Left renal cortex interstitium (tissue), 4 donors: ENCODE measurements around the gene MINPP1. TPM values are rescaled to one million over a fixed set of nuclear protein-coding genes. Genes with fewer than 3 reads are reported as not detected.

Experiments
- DNase-seq, 4 donors: peaks; one replicate each; pipeline ENCODE4 v3.0.0-alpha.2; 2013; ENCODE audit warnings: low read depth in 4 of 4, low spot score in 2 of 4, missing footprints in 1 of 4
- polyA plus RNA-seq, 4 donors: library from polyadenylated mRNA; unstranded; fragments of 120-200 nt; gene quantifications; one replicate each; pipeline ENCODE4 v1.2.1, GENCODE V29; 2013; ENCODE audit not compliant: insufficient read length in 4 of 4

Gene MINPP1
- polyA plus RNA-seq, 4 donors, result 35.1 to 42.9 (median 38.6) TPM

DNA sequence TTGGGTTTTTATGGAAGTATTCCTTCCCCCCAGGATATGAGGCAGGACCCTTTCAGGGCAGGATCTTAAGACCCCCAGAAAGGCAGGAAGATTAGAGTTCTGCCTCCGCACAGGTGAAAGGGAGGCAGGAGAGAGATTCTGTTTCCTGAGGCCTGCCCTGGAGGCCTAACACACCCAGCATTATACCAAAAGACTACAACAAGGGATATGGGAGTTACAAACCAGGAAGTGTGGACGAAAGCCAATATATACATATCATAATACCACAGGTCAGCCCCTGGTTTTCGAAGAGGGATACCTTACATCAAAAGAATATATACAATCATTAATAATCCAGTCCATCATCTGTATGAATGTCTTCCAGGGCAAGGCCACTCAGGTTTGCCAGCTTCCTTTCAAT is 14.2 kb downstream of the MINPP1 start:
- DNase-seq, result no peak

DNA sequence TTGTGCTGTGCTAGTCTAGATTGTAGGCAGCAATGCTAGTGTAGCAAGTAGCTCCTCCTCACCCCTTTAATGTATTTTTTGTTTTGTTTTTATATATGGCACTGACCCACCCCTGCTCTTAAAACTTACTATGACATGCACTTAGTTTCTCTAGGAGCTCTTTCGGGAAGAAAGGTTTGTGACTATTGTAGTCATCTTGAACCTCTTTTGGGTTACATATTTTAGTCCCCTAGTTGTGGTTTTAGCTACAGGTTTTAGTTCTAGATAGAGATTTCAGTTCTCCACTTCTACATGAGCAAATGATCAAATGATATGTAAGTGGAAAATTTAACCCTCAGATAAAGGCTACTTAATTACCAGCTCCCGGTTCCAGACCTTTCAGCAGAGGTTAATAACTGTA is 14.9 kb downstream of the MINPP1 start:
- DNase-seq, result no peak

DNA sequence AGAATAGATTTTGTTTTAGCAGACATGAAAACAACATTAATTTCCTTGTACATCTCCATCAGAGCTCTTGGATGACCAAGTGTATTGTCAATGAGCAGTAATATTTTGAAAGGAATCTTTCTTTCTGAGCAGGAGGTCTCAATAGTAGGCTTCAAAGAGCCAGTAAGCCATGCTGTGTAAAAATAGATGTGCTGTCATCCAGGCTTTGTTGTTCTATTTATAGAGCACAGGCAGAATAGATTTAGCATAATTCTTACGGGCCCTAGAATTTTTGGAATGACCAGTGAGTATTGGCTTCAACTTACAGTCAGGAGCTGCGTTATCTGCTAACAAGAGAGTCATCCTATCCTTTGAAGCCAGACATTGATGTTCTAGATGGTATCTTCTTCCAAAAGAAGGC is 19.0 kb downstream of the MINPP1 start:
- no peak for DNase-seq

DNA sequence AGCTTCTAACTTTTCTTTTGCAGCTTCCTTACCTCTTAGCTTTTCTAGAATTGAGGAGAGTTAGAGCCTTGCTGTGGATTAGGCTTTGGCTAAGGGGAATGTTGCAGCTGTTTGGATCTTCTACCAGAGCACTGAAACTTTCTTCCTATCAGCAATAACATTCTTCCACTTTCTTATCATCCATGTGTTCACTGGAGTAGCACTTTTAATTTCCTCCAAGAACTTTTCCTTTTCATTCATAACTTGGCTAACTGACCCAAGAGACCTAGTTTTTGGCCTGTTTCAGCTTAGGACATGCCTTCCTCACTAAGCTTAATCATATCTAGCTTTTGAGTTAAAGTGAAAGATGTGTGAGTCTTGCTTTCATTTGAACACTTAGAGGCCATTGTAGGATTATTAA is 19.6 kb downstream of the MINPP1 start:
- no peak for DNase-seq

DNA sequence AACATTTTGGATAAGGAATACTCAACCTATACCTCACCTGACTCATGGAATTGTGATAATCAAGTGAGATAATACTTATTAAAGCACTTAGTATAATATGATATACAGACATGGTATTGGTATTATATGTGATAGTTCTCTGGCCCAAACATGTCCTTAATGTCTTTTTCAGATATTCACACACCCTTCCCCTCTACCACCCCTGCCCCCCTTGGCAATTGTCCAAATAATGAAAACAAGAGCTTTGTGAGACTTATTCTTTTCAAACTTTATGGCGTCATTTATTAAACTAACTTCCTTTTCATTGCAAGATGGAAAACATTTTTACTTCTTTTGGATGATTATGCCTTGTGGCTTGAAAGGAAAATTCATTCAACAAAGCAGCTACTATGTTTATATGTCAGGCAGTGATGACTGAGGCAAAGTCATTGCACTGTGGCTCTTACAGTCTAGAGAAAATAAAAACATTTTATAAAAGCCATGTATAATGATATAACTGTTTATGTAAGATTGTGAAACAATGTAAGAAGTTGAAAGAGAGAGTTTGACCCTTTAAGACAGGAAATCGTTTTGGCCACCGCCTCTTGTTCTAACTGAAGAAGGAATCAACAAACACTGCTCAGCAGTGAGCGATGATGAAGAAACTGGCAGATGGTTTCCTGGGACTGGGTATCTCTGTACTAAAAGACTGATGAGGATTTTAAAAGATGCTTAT is 27.4 kb downstream of the MINPP1 start:
- no peak for DNase-seq

DNA sequence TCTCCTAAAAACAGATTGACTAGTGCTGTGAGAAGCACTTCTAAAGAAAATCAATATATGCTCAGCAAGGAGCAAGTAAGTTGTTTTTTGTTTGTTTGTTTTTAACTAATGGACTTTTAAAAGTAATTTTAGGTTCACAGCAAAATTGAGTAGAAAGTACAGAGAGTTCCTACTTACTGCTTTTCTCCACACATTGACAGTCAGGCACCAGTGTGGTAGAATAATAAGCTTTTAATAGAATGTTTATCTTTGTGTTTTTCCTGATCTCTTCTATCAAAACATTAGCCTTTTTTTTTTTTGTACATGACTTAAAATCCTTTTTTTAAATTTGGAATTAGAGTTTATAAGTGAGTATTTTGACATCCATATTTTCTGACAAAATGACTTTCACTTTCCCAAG is 28.0 kb downstream of the MINPP1 start:
- DNase-seq, result no peak

DNA sequence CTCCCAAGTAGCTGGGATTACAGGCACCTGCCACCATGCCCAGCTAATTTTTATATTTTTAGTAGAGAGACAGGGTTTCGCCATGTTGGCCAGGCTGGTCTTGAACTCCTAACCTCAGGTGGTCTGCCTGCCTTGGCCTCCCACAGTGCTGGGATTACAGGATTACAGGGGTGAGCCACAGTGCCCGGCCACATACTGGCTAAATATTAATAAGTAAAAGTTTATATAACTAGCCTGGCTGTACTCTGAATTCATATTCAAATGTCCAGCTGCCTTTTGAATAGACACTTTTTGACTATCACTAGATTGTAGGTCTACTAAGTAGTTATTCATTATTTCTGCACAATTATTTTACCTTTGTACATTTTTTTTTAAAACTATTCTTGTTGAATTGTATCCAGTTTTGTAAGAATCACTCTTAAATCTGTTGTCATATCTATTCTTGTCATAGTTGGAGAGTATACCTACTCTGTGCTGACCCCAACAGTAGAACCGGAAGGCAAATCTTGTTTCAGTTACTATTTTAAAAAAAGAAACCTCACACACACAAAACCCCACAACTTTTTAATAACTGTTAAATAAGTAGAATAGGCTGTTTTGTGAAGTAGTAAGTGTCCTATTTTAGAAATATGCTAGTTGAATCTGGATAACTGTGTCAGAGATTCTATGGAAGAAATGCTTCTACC is 29.6 kb downstream of the MINPP1 start:
- DNase-seq, result no peak

DNA sequence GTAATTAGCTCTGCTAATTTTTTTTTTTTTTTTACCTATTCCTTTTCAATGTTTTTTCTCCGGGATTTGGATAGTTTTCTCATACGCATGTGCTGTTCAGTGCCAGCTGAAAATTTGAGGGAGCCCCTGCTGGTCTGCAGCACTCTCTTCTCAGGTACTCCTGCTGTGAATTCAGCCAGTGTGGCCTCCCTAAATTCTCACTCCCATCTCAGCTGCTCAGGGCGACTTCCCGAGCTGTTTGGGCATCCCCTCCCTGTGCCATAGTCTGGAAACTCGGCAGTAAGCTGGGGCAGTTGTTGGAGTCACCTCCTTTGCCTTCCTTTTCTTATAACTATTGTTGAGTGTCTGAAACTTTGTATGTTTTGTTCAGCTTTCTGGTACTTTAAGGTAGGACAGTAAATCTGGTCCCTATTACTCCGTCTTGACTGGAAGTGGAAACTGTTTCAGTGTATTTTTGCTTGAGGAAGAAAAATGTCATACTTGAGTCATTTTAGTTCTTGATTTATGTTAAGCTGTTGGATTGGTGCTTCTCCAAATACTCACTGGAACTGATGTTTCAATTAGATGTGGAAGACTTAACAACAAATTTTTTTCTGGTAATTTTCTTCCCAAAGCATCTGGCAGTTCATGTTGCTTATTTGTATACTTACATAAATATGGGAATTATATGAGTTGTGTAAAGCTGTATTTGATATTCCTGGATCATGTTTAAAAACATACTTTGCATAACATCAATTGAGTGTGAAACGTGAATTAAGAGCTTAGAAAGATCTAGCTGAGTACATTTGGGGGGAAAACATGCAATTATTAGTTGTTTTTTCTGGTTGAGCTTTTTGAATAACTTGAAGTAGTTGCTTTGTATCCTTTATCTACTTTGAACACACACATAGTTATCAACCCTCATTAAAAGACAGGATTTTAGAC is 33.7 kb downstream of the MINPP1 start:
- no peak for DNase-seq

DNA sequence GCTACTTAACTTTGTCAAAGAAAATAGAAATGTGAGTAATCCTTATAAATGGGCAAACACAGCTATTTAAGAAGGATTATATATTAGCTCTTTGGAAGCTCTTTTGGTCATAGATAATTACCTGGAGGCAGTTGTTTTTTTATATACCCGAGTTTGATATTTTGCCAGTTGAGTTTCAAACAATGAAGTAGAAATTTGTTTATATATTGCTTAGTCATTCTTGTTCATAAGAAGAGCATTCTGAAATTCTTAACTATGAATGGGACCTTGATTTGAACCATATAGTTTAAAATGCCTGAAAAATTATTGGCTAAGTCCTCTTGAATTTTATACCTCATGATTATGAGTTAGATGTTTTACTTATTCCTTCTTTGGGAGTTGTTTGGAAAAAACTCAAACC is 36.4 kb downstream of the MINPP1 start:
- DNase-seq, result no peak

DNA sequence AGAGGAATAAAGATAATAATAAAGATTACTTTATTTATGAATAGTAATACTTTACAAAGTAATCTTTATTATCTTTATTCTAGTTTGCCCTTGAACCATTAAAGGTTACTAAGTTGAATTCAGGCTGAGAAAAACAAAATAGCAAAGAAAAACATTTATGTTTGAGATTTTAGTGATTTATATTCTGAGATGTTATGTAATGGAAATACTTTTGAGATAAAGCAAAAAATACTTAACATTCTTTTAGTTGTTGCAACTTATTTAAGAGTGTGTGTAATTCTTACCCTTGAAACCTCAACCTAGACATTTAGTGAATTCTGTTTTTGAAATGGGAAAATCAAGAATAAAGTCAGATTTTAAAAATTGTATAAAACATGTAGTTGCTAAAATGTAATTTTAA is 40.0 kb downstream of the MINPP1 start:
- DNase-seq, result no peak

DNA sequence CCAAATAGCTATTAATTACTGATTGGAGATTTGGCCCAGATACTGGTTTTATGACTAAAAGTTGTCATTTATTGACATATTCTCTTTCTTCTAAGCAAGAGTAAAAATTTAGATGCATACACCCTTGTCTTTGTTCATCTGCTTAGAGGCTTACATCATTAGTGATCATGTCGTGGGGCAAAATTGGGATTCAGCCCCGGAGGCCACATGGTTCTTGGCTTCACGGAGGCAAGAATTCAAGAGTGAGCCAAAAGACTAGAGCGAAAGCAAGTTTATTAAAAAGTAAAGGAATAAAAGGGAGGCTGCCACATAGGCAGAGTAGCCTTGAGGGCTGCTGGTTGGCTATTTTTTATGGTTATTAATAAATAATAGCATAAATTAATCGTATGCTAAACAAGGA is 41.1 kb downstream of the MINPP1 start:
- DNase-seq, result no peak

DNA sequence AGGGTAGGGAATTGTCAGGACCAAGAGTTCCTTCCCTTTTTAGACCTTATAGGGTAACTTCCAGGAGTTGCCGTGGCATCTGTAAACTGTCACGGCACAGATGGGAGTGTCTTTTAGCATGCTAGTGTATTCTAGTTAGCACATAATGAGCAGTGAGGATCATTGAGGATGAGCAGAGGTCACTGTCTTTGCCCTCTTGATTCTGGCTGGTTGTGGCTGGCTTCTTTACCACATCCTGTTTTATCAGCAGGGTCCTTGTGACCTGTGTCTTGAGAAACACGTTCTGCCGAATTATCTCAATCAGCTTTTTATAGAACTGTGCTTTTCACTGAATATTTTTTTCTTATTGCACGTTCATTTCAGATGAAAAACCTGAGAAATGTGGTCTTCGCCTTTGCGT is 41.5 kb downstream of the MINPP1 start:
- DNase-seq, result no peak

DNA sequence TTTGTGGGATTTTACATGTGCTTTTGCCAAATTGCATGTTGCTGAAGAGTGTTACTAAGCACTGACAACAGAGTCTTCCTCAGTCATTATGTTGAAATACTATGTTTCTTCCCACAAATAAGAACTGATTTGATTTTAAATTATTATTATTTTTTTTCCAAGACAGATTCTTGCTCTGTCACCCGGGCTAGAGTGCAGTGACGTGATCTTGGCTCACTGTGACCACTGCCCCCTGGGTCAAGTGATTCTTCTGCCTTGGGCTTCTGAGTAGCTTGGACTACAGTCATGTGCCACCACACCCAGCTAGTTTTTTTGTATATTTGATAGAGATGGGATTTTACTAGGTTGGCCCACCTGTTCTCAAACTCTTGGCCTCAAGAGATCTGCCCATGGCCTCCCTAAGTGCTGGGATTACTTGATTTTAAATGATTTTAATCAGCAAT is 42.3 kb downstream of the MINPP1 start:
- DNase-seq, result no peak

DNA sequence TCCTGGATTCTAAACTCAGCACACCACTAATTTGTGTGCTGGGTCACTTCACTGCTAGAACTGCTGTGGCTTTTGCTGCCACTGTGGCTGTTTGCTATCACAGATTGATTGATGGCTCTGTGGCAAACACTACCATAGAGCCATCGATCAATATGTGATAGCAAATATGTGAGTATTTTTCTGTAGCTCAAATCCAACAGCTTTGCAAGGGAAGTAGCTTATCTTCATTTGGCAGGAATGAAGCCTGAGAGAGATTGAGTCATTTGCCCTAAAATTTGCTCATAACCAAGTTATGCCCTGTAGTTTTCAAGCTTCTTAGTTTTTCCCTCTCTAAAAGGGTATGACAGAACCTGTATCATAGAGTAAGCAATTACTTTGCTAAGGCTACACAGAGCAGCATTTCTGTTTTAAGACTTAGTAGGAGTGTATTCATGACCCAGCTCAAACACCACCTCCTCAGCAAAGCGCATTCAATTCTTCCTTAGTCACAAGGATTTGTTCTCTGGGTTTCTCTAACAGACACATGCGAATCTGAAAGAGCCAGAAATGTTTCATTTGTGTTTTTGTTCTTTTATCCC is 43.1 kb downstream of the MINPP1 start:
- no peak for DNase-seq

DNA sequence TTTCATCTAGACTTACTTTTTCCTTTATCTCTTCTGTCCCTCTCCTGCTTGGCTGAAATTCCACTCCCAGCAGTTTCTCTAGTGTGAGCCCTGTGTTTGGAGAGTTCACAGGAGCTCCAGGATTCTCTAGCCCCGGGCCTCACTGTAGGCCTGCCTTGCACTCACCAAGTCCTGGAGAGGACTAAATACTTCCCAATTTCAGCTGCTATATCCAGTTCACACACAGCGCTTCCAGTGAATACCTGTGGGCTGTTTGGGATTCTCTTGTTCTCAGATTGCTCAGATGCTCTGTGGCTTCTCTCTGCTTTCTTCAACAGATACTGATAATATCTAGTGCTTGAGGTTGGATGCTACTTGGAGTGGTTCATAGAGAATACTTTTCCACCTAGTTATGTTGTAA is 46.0 kb downstream of the MINPP1 start:
- no peak for DNase-seq

DNA sequence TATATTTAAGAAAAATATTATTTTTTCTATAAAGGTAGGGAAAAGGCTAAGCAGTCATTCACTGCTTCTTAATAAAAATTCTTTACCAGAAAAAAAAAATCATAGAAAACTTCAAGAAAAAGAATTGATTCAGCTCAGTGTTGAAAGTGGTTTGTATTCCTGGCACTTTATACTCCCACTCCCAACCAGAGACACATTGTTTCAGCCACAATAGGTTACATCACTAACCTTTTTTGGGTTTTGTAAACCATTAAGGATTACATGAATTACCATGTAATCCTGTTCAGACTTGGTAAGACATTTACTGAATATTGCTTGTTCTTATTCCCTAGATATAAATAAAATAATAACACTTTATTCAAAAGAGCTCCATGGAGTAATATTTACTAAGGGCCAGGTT is 46.6 kb downstream of the MINPP1 start:
- no peak for DNase-seq

DNA sequence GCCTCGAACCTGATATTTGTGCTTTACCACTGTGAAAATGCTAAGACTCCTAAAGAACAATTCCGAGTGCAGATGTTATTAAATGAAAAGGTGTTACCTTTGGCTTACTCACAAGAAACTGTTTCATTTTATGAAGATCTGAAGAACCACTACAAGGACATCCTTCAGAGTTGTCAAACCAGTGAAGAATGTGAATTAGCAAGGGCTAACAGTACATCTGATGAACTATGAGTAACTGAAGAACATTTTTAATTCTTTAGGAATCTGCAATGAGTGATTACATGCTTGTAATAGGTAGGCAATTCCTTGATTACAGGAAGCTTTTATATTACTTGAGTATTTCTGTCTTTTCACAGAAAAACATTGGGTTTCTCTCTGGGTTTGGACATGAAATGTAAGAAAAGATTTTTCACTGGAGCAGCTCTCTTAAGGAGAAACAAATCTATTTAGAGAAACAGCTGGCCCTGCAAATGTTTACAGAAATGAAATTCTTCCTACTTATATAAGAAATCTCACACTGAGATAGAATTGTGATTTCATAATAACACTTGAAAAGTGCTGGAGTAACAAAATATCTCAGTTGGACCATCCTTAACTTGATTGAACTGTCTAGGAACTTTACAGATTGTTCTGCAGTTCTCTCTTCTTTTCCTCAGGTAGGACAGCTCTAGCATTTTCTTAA is 47.7 kb downstream of the MINPP1 start:
- DNase-seq, result no peak

DNA sequence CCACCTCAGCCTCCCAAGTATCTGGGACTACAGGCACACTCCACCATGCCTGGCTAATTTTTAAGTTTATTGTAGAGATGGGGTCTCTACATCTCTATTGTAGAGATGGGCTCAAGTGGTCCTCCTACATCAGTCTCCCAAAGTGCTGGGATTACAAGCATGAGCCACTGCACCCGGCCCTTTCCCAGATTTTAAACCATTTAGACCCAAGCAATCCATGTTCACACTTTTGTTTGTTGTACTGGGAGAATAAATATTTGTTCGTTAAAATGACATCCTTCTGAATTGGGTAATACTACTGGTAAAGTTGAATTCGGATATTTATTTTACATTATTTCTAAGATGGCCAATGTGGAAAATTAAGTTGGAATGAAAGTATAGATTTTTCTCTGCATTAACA is 52.7 kb downstream of the MINPP1 start:
- no peak for DNase-seq

DNA sequence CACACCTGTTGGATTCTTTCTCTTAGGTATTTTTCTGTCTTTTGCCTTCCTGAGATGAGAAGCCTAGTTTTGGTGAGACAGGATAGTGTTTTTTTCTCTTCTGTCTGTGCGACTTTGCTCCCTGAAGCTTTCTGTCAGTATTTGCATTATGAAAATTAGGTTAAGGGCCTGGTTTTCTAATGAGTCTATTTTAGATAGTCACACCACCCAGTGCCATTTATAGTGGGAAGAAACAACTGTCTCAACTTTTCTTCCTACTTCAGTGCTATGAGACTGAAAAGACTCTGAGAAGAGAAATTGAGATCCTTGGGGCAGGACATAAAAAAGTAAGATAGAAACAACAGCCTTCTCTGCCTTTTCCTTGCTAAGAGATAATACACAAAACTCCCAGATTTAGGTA is 53.6 kb downstream of the MINPP1 start:
- no peak for DNase-seq

DNA sequence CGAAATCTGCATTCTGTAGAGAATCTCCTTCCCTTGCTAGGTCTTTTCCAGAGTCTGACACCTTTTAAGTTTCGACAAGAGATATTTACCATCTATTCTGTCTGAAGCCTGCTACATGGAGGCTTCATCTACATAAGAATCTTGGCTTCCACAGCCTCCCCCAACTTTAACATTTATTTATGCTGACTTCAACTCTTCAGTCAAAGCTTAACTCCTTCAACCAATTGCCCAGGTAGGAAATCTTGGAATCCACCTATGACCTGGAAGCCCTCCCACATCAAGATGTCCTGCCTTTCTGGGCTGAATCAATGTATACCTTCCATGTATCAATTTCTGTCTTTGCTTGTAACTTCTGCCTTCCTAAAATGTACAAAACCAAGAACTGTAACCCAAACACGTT is 54.7 kb downstream of the MINPP1 start:
- DNase-seq, result no peak
